ENCODE results near the gene PRORP.
"Not testable (repeated sequence)": the region's sequence is repeated elsewhere in the genome, so short reads cannot be mapped to it uniquely, and the experiment has no call there.

Gene PRORP

GRCh38 chr14:35134329-35135123 is 12.2 kb downstream of the PRORP start:
- in situ Hi-C loops (cut with MboI; ENCODE audit: low sequenced_read_pairs): loop anchor here (25.0 kb wide), 1 partner anchor 278 kb away; the partner anchor contains the start of gene NFKBIA

- in situ Hi-C loops (cut with MboI; ENCODE audit: low sequenced_read_pairs): loop anchor here (25.0 kb wide), 1 partner anchor 274 kb away; the partner anchor contains the start of gene NFKBIA
Observed at GRCh38 chr14:35138585-35138984, 16.2 kb downstream of the PRORP start.

GRCh38 chr14:35140718-35141581 is 18.6 kb downstream of the PRORP start:
- in situ Hi-C loops (cut with MboI; ENCODE audit: low sequenced_read_pairs): loop anchor here (25.0 kb wide), 1 partner anchor 271 kb away; the partner anchor contains the start of gene NFKBIA

- in situ Hi-C loops (cut with MboI; ENCODE audit: low sequenced_read_pairs): loop anchor here (25.0 kb wide), 1 partner anchor 268 kb away; the partner anchor contains the start of gene NFKBIA
Observed at GRCh38 chr14:35144029-35144428, 21.7 kb downstream of the PRORP start.

- in situ Hi-C loops (cut with MboI; ENCODE audit: low sequenced_read_pairs): loop anchor here (25.0 kb wide), 1 partner anchor 266 kb away; the partner anchor contains the start of gene NFKBIA
Observed at GRCh38 chr14:35146711-35147149, 24.4 kb downstream of the PRORP start.

- in situ Hi-C loops (cut with MboI; ENCODE audit: low sequenced_read_pairs): loop anchor here (25.0 kb wide), 1 partner anchor 265 kb away; the partner anchor contains the start of gene NFKBIA
Observed at GRCh38 chr14:35147186-35147585, 24.8 kb downstream of the PRORP start.

- in situ Hi-C loops (cut with MboI; ENCODE audit: low sequenced_read_pairs): loop anchor here (25.0 kb wide), 1 partner anchor 265 kb away; the partner anchor contains the start of gene NFKBIA
Observed at GRCh38 chr14:35147711-35148110, 25.4 kb downstream of the PRORP start.

GRCh38 chr14:35149239-35149638 is 26.9 kb downstream of the PRORP start:
- in situ Hi-C loops (cut with MboI; ENCODE audit: low sequenced_read_pairs): loop anchor here (25.0 kb wide), 1 partner anchor 263 kb away; the partner anchor contains the start of gene NFKBIA

GRCh38 chr14:35152531-35152930 is 30.2 kb downstream of the PRORP start:
- in situ Hi-C loops (cut with MboI; ENCODE audit: low sequenced_read_pairs): not testable (repeated sequence)

GRCh38 chr14:35154016-35154415 is 31.7 kb downstream of the PRORP start:
- in situ Hi-C loops (cut with MboI; ENCODE audit: low sequenced_read_pairs): no loop called here

GRCh38 chr14:35155962-35156361 is 33.6 kb downstream of the PRORP start:
- in situ Hi-C loops (cut with MboI; ENCODE audit: low sequenced_read_pairs): no loop called here

- in situ Hi-C loops (cut with MboI; ENCODE audit: low sequenced_read_pairs): no loop called here
Observed at GRCh38 chr14:35158491-35158890, 36.1 kb downstream of the PRORP start.

- in situ Hi-C loops (cut with MboI; ENCODE audit: low sequenced_read_pairs): no loop called here
Observed at GRCh38 chr14:35158951-35159653, 36.8 kb downstream of the PRORP start.

GRCh38 chr14:35159742-35160409 is 37.5 kb downstream of the PRORP start:
- in situ Hi-C loops (cut with MboI; ENCODE audit: low sequenced_read_pairs): no loop called here

- in situ Hi-C loops (cut with MboI; ENCODE audit: low sequenced_read_pairs): no loop called here
Observed at GRCh38 chr14:35161231-35161630, 38.9 kb downstream of the PRORP start.

GRCh38 chr14:35163384-35163783 is 41.0 kb downstream of the PRORP start:
- in situ Hi-C loops (cut with MboI; ENCODE audit: low sequenced_read_pairs): no loop called here

GRCh38 chr14:35164849-35165248 is 42.5 kb downstream of the PRORP start:
- in situ Hi-C loops (cut with MboI; ENCODE audit: low sequenced_read_pairs): no loop called here

- in situ Hi-C loops (cut with MboI; ENCODE audit: low sequenced_read_pairs): no loop called here
Observed at GRCh38 chr14:35167496-35167895, 45.1 kb downstream of the PRORP start.
